Ishikawa (cell line): ENCODE results near the gene CPT1B.

Source experiments
- CEBPB ChIP-seq: IDR thresholded peaks from 2 replicates; pipeline ENCODE4 v1.6.1; 2012
- CREB1 ChIP-seq: IDR thresholded peaks from 2 replicates; pipeline ENCODE4 v1.6.1; 2012; ENCODE audit warnings: low read depth
- EP300 ChIP-seq: IDR thresholded peaks from 2 replicates; pipeline ENCODE4 v1.6.1; 2012; ENCODE audit warnings: borderline replicate concordance
- FOXM1 ChIP-seq: IDR thresholded peaks from 2 replicates; pipeline ENCODE4 v1.6.1; 2012; ENCODE audit warnings: low read depth, borderline replicate concordance
- REST ChIP-seq: IDR thresholded peaks from 2 replicates; pipeline ENCODE4 v1.6.1; 2012; ENCODE audit warnings: low read depth, mild to moderate bottlenecking
- TCF12 ChIP-seq: IDR thresholded peaks from 2 replicates; pipeline ENCODE4 v1.6.1; 2012; ENCODE audit warnings: low read depth

GRCh38 chr22:50585781-50586180, 7.6 kb upstream of the CPT1B start:
- no peak for TF ChIP-seq CEBPB
- TF ChIP-seq TCF12, result no peak
- no peak for TF ChIP-seq FOXM1
- TF ChIP-seq EP300, result no peak
- TF ChIP-seq REST, result no peak
- TF ChIP-seq CREB1, result no peak
